ENCODE data around the gene ABHD6. TPM values are rescaled to one million over a fixed set of nuclear protein-coding genes. Genes with fewer than 3 reads are reported as not detected.
"Not testable (repeated sequence)": the region's sequence is repeated elsewhere in the genome, so short reads cannot be mapped to it uniquely, and the experiment has no call there.

ABHD6 gene
- total and polyA plus RNA-seq, 9 of the 15 experiments (the other 6 are each of a cell fraction or from before 2014, with no cell fraction given), result 0.53 to 3.6 (median 2.5) TPM

DNA sequence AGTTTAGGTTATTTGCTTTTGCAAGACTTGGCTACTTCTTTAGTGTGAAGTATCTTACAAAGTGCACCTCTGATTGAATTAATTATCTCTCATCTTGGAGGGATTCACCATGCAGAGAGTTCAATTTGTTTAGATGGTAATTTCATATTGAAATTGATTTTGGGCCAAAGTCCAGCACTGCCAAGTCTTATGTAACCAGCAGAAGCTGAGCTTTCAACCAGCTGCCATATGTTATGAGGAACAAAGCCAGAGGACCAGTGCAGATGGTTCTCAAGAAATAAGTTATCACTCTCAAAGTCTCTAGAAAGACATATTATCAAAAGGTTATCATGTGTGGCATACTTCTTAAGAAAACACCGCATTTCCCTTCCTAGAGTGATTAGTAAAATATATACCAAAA is 29.0 kb downstream of the ABHD6 start (continued):
- TF ChIP-seq, protein P1, sequence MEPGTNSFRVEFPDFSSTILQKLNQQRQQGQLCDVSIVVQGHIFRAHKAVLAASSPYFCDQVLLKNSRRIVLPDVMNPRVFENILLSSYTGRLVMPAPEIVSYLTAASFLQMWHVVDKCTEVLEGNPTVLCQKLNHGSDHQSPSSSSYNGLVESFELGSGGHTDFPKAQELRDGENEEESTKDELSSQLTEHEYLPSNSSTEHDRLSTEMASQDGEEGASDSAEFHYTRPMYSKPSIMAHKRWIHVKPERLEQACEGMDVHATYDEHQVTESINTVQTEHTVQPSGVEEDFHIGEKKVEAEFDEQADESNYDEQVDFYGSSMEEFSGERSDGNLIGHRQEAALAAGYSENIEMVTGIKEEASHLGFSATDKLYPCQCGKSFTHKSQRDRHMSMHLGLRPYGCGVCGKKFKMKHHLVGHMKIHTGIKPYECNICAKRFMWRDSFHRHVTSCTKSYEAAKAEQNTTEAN (CRISPR knock-in tag; IDR thresholded peaks at IDR 0.05), result no peak

DNA sequence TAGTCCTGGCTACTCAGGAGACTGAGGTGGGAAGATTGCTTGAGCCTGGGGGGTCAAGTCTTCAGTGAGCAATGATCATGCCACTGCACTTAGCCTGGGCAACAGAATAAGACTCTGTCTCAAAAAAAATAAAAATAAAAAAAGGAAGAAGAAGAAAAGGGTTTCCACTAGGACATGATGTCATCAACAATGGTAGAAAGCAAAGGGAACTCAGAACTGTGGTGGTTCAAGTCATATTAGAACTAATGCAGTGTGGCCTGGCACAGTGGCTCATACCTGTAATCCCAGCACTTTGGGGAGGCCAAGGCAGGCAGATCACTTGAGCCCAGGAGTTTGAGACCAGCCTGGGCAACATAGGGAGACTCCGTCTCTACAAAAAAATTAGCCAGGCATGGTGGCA is 30.0 kb downstream of the ABHD6 start:
- BruUV-seq (replicated peaks); intact Hi-C loops (cut with micrococcal nuclease); ATAC-seq; H3K9me3 ChIP-seq (replicated peaks; ENCODE audit: control insufficient read depth, insufficient read depth, low read depth, low read length); CTCF ChIA-PET (ENCODE audit: low intra/inter-chr PET ratio); POLR2A ChIA-PET; H3K4me1 ChIP-seq (replicated peaks in 1 of 2; ENCODE audit: control insufficient read depth in 2 of 2, insufficient read depth in 2 of 2, low read length in 2 of 2); H3K9me1 ChIP-seq (ENCODE audit: control insufficient read depth, insufficient read depth, low read length); FAIRE-seq; in situ Hi-C loops (cut with MboI); H3K4me3 ChIP-seq; H3K36me3 ChIP-seq (ENCODE audit: control insufficient read depth, insufficient read depth, low read length); H2AFZ ChIP-seq (ENCODE audit: low read depth, low read length); H3K79me2 ChIP-seq (ENCODE audit: control insufficient read depth, insufficient read depth, low read length); H4K20me1 ChIP-seq (replicated peaks; ENCODE audit: control insufficient read depth, insufficient read depth, low read length); H3K4me2 ChIP-seq (ENCODE audit: insufficient read depth, low read length); DNase-seq (ENCODE audit: extremely low read depth in 1 of 4, low spot score in 3 of 4); H3K9ac ChIP-seq (ENCODE audit: insufficient read depth in 1 of 2, low read depth in 2 of 2, low read length in 2 of 2); H3K27ac ChIP-seq (ENCODE audit: extremely low read depth, low read depth, low read length); H3K27me3 ChIP-seq (ENCODE audit: control insufficient read depth in 2 of 2, insufficient read depth in 2 of 2, low read length in 2 of 2): not testable (repeated sequence)
- 67% methylated on average over 1 of the region's 1 CpG for WGBS (ENCODE audit: insufficient coverage, low coverage, missing lambda C conversion rate)

DNA sequence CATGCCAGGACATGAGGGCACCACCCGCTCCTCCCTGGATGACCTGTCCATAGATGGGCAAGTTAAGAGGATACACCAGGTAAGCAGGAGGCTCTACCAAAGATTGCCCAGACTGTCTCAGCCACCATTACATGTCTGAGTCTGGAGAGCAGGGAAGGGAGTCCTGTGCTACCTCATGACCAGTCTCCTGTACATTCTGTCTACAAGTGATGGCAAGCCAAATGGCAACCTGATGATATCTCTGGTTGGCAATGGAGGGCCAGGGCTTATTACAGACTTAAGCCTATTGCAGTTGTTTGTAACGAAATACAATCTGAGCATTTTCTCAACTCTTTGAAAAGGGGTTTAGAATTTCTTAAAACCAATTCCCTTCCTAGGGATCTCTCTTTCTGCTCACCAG is 31.8 kb downstream of the ABHD6 start:
- POLR2A ChIA-PET, result no interaction called here
- TF ChIP-seq TCFL5 (CRISPR knock-in tag; conservative IDR thresholded peaks at IDR 0.05), result no peak
- no peak for TF ChIP-seq SPI1 (IDR thresholded peaks at IDR 0.05; ENCODE audit: borderline replicate concordance, low read depth, low read length)
- TF ChIP-seq EP300 (IDR thresholded peaks at IDR 0.05; ENCODE audit: low read length), result no peak
- no peak for TF ChIP-seq ZNF696 (CRISPR knock-in tag; conservative IDR thresholded peaks at IDR 0.05)
- no peak for TF ChIP-seq ARHGAP35 (IDR thresholded peaks at IDR 0.05; ENCODE audit: partially characterized antibody)
- TF ChIP-seq, protein P2, sequence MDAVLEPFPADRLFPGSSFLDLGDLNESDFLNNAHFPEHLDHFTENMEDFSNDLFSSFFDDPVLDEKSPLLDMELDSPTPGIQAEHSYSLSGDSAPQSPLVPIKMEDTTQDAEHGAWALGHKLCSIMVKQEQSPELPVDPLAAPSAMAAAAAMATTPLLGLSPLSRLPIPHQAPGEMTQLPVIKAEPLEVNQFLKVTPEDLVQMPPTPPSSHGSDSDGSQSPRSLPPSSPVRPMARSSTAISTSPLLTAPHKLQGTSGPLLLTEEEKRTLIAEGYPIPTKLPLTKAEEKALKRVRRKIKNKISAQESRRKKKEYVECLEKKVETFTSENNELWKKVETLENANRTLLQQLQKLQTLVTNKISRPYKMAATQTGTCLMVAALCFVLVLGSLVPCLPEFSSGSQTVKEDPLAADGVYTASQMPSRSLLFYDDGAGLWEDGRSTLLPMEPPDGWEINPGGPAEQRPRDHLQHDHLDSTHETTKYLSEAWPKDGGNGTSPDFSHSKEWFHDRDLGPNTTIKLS (IDR thresholded peaks at IDR 0.05; ENCODE audit: borderline replicate concordance, low read depth), result no peak
- TF ChIP-seq, protein P3, sequence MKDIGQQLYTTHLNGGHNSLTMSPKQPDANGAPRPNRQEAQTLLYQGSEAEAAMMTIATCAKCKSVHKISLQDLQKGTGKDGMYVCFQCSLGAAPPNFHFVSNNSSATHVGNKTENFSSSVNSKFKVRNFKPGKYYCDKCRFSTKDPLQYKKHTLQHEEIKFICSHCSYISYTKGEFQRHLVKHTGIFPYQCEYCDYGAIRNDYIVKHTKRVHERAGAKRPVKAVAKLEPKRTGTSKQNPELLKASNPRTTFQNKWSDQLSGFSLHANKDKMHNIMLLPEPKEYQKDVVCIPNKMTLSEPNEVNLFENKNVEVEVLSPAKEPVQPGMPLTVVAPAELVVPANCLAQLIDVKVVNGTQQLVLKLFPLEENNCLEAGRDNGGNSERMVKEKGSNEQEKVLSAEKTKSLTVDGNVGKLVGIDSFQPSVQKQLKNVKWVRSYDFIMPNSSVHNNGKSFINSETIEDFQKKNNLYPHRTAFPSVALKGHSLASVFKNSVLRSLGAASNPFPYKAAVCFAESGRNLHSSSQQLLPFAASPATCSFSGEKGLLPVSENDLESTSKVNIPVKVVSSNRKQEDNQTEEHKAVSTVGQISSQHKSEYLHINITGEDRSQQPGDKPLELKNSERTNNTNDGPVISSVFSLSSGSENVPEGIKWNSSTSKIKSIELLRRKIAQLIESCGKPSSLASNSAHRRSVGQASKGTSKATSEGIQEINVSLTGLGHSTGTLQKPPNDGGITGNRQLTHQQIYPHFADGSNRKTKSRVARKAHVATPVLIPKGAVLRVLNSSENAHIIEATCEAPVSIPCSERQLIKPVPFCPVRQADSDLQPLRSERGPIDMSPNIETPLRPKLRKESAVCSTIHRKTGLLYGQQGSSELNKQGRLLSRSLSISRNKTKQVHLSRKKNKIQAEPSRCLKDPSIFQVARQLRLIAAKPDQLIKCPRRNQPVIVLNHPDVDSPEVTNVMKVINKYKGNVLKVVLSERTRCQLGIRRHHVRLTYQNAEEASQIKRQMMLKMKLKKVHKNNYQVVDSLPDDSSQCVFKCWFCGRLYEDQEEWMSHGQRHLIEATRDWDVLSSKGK (CRISPR knock-in tag; IDR thresholded peaks at IDR 0.05), result no peak
- no peak for TF ChIP-seq TAF15 (IDR thresholded peaks at IDR 0.05; ENCODE audit: low read depth, low read length)

More for the DNA sequence above, 31.8 kb downstream of the ABHD6 start:
- no peaks in the 10 kb centered on the region for H3K79me2 ChIP-seq (ENCODE audit: control insufficient read depth, insufficient read depth, low read length)
- H3K9me1 ChIP-seq (ENCODE audit: control insufficient read depth, insufficient read depth, low read length), result no peaks in the 10 kb centered on the region
- H3K27ac ChIP-seq (ENCODE audit: extremely low read depth, low read depth, low read length), result no peak overlapping the region
- ATAC-seq (no peak), FAIRE-seq (no peak), DNase-seq (ENCODE audit: extremely low read depth in 1 of 4, low spot score in 3 of 4) (no peak)
- CTCF ChIA-PET (ENCODE audit: low intra/inter-chr PET ratio), result no interaction called here
- intact Hi-C loops (cut with micrococcal nuclease), result no loop called here
- no peaks in the 10 kb centered on the region for H3K27me3 ChIP-seq (ENCODE audit: control insufficient read depth in 2 of 2, insufficient read depth in 2 of 2, low read length in 2 of 2)
- WGBS (ENCODE audit: insufficient coverage, low coverage, missing lambda C conversion rate), result 33% methylated on average over 2 of the region's 2 CpGs
- no TSS peak for BruUV-seq (replicated peaks)
- H3K4me3 ChIP-seq, result no peak overlapping the region
- no peak overlapping the region for H3K4me2 ChIP-seq (ENCODE audit: insufficient read depth, low read length)
- H3K9me3 ChIP-seq (replicated peaks; ENCODE audit: control insufficient read depth, insufficient read depth, low read depth, low read length), result no peaks in the 10 kb centered on the region
- no peaks in the 10 kb centered on the region for H4K20me1 ChIP-seq (replicated peaks; ENCODE audit: control insufficient read depth, insufficient read depth, low read length)
- in situ Hi-C loops (cut with MboI), result no loop called here
- no peaks in the 10 kb centered on the region for H3K4me1 ChIP-seq (replicated peaks in 1 of 2; ENCODE audit: control insufficient read depth in 2 of 2, insufficient read depth in 2 of 2, low read length in 2 of 2)
- no peak overlapping the region for H3K9ac ChIP-seq (ENCODE audit: insufficient read depth in 1 of 2, low read depth in 2 of 2, low read length in 2 of 2)
- no peaks in the 10 kb centered on the region for H3K36me3 ChIP-seq (ENCODE audit: control insufficient read depth, insufficient read depth, low read length)
- no peak overlapping the region for H2AFZ ChIP-seq (ENCODE audit: low read depth, low read length)

Measured in K562 (cell line).